ENCODE measurements around the gene GIMD1. TPM values are rescaled to one million over a fixed set of nuclear protein-coding genes. Genes with fewer than 3 reads are reported as not detected.
"Not testable (repeated sequence)": the region's sequence is repeated elsewhere in the genome, so short reads cannot be mapped to it uniquely, and the experiment has no call there.

The GIMD1 gene
- total RNA-seq: not detected
- polyA plus RNA-seq (ENCODE audit: insufficient read length in 2 of 2): not detected
- long read RNA-seq, donor 1: 0 reads
- long read RNA-seq, donor 2: 0 reads
- long read RNA-seq, donor 3: 0 reads
- long read RNA-seq, donor 4: 0 reads

GRCh38 chr4:106368678-106369077 lies at the start of gene GIMD1:
Gene GIMD1 (minus strand): TSS chr4:106368778. CDS start chr4:106367435, 1,343 bp downstream.
- H3K9me3 ChIP-seq (ENCODE audit: control insufficient read depth, insufficient read depth, low read length): no peaks in the 10 kb centered on the region
- H3K4me3 ChIP-seq (ENCODE audit: low read depth, low read length): no peak within 1 kb of the TSS
- H3K27ac ChIP-seq (ENCODE audit: low read depth, low read length): no peak within 1 kb of the TSS
- WGBS (ENCODE audit: insufficient coverage): no CpG with 5 or more reads among the region's 5 CpGs
- DNase-seq (ENCODE audit: low read depth in 4 of 6, low spot score in 6 of 6): no peak
- no peaks in the 10 kb centered on the region for H3K27me3 ChIP-seq (ENCODE audit: control insufficient read depth, insufficient read depth, low read length)
- H3K4me1 ChIP-seq (ENCODE audit: control insufficient read depth, insufficient read depth, low read length): no peaks in the 10 kb centered on the region
- no peaks in the 10 kb centered on the region for H3K36me3 ChIP-seq (ENCODE audit: control insufficient read depth, insufficient read depth, low read length)

DNA sequence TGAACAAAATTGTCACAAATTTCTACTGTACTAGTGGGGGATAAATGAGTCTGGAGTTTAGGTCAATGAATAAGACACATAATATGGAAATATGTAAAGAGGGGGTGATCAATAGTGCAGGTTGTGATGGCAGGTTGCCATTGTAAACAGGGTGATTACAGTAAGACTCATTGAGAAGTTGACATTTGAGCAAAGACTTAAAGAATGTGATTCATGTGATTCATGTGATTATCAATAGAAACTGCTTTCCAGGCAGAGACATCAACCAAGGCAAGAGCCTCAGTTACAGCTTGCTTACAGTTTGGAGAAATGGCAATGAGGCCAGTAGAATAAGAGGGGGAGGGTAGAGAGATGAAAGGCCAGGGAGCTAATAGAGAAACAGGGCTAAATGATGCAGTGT lies 45.8 kb upstream of the GIMD1 start:
- DNase-seq (ENCODE audit: low read depth in 4 of 6, low spot score in 6 of 6): no peak
- H3K27ac ChIP-seq (ENCODE audit: low read depth, low read length): no peak overlapping the region
- no peaks in the 10 kb centered on the region for H3K4me1 ChIP-seq (ENCODE audit: control insufficient read depth, insufficient read depth, low read length)
- H3K4me3 ChIP-seq (ENCODE audit: low read depth, low read length): no peak overlapping the region
- H3K36me3 ChIP-seq (ENCODE audit: control insufficient read depth, insufficient read depth, low read length): no peaks in the 10 kb centered on the region
- H3K27me3 ChIP-seq (ENCODE audit: control insufficient read depth, insufficient read depth, low read length): no peaks in the 10 kb centered on the region
- H3K9me3 ChIP-seq (ENCODE audit: control insufficient read depth, insufficient read depth, low read length): no peaks in the 10 kb centered on the region

- H3K36me3 ChIP-seq (ENCODE audit: control insufficient read depth, insufficient read depth, low read length): no peaks in the 10 kb centered on the region
- no peaks in the 10 kb centered on the region for H3K9me3 ChIP-seq (ENCODE audit: control insufficient read depth, insufficient read depth, low read length)
- no peak overlapping the region for H3K4me3 ChIP-seq (ENCODE audit: low read depth, low read length)
- H3K27ac ChIP-seq (ENCODE audit: low read depth, low read length): no peak overlapping the region
- 93% methylated on average over 11 of the region's 15 CpGs for WGBS (ENCODE audit: insufficient coverage)
- DNase-seq (ENCODE audit: low read depth in 4 of 6, low spot score in 6 of 6): no peak
- no peaks in the 10 kb centered on the region for H3K27me3 ChIP-seq (ENCODE audit: control insufficient read depth, insufficient read depth, low read length)
- no peaks in the 10 kb centered on the region for H3K4me1 ChIP-seq (ENCODE audit: control insufficient read depth, insufficient read depth, low read length)
Observed at GRCh38 chr4:106409901-106410889, 41.6 kb upstream of the GIMD1 start.

DNA sequence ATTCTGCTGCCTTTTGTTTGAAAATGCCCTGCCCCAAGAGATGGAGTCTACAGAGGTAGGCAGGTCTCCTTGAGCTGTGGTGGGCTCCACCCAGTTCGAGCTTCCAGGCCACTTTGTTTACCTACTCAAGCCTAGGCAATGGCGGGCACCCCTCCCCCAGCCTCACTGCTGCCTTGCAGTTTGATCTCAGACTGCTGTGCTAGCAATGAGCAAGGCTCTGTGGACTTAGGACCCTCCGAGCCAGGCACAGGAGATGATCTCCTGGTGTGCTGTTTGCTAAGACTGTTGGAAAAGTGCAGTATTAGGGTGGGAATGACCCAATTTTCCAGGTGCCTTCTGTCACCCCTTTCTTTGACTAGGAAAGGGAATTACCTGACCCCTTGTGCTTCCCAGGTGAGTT lies 39.4 kb upstream of the GIMD1 start:
- H3K4me3 ChIP-seq (ENCODE audit: low read depth, low read length); DNase-seq (ENCODE audit: low read depth in 4 of 6, low spot score in 6 of 6); H3K9me3 ChIP-seq (ENCODE audit: control insufficient read depth, insufficient read depth, low read length); H3K36me3 ChIP-seq (ENCODE audit: control insufficient read depth, insufficient read depth, low read length); H3K27me3 ChIP-seq (ENCODE audit: control insufficient read depth, insufficient read depth, low read length); H3K27ac ChIP-seq (ENCODE audit: low read depth, low read length); H3K4me1 ChIP-seq (ENCODE audit: control insufficient read depth, insufficient read depth, low read length): not testable (repeated sequence)
- 86% methylated on average over 3 of the region's 3 CpGs for WGBS (ENCODE audit: insufficient coverage)

GRCh38 chr4:106401157-106401556 lies 32.6 kb upstream of the GIMD1 start:
- no peaks in the 10 kb centered on the region for H3K27me3 ChIP-seq (ENCODE audit: control insufficient read depth, insufficient read depth, low read length)
- no peaks in the 10 kb centered on the region for H3K4me1 ChIP-seq (ENCODE audit: control insufficient read depth, insufficient read depth, low read length)
- DNase-seq (ENCODE audit: low read depth in 4 of 6, low spot score in 6 of 6): no peak
- no CpG with 5 or more reads among the region's 3 CpGs for WGBS (ENCODE audit: insufficient coverage)
- peaks cover 4% of the 10 kb centered on the region for H3K9me3 ChIP-seq (ENCODE audit: control insufficient read depth, insufficient read depth, low read length)
- no peak overlapping the region for H3K27ac ChIP-seq (ENCODE audit: low read depth, low read length)
- no peak overlapping the region for H3K4me3 ChIP-seq (ENCODE audit: low read depth, low read length)
- H3K36me3 ChIP-seq (ENCODE audit: control insufficient read depth, insufficient read depth, low read length): no peaks in the 10 kb centered on the region

DNA sequence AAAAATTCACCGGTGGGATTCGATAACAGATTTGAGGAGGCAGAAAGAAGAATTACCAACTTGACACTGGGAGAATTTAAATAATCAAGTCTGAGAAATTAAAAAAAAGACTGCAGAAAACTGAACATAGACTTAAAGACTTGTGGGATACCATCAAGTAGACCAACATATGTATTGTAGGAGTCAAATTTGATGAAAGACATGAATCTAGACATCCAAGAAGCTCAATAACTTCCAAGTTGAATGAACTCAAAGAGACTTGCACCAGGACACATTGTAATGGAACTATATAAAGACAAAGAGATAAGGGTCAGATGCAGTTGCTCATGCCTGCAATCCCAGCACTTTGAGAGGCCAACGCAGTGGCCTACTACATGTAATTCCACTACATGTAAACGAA lies 30.3 kb upstream of the GIMD1 start:
- not testable (repeated sequence) for H3K9me3 ChIP-seq (ENCODE audit: control insufficient read depth, insufficient read depth, low read length); H3K4me3 ChIP-seq (ENCODE audit: low read depth, low read length); H3K36me3 ChIP-seq (ENCODE audit: control insufficient read depth, insufficient read depth, low read length); H3K27ac ChIP-seq (ENCODE audit: low read depth, low read length); DNase-seq (ENCODE audit: low read depth in 4 of 6, low spot score in 6 of 6); H3K27me3 ChIP-seq (ENCODE audit: control insufficient read depth, insufficient read depth, low read length); H3K4me1 ChIP-seq (ENCODE audit: control insufficient read depth, insufficient read depth, low read length)
- WGBS (ENCODE audit: insufficient coverage): no CpG with 5 or more reads among the region's 4 CpGs

DNA sequence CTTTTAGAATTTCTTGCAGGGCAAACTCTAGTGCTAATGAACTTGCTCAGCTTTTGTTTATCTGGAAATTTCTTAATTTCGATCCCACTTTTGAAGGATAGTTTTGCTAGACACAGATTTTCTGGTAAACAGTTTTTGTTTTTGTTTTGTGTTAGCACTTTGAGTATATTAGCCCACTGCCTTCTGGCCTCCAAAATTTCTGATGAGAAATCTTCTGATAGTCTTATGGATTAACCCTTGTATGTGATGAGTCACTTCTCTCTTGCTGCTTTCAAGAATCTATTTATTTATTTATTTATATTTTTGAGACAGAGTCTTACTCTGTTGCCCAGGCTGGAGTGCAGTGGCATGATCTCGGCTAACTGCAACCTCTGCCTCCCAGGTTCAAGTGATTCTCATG lies 27.0 kb upstream of the GIMD1 start:
- H3K4me3 ChIP-seq (ENCODE audit: low read depth, low read length): no peak overlapping the region

DNA sequence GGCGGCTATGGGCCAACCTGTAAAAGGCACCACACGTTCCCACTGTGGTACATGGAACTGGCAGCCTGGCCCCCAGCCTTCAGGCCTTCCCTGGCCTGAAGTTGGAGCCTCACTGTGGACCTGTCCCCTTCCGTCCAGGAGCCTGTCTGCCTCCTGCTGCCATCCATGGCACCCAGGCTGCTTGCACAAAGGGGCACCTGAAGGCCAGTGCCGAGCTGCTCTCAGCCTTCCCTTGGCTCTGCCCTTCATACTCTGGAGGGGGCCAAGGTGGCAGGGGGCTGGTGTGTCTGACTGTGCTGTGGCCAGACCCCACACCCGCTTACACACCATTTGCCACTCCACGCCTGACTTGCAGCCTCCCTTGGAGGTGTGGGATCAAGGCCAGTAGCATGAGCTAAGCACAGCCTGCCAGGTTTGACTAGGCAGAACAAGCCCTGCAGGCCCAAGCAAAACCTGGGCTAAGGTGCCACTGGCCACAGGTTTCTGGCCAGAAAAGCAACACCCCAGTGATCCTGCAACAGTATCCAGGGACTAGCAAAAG lies 17.3 kb upstream of the GIMD1 start:
- Histone ChIP-seq H3K27ac (ENCODE audit: low read depth, low read length) (no peak overlapping the region), H3K27me3 (ENCODE audit: control insufficient read depth, insufficient read depth, low read length) (no peaks in the 10 kb centered on the region), H3K4me3 (ENCODE audit: low read depth, low read length) (no peak overlapping the region), H3K9me3 (ENCODE audit: control insufficient read depth, insufficient read depth, low read length) (no peaks in the 10 kb centered on the region), H3K36me3 (ENCODE audit: control insufficient read depth, insufficient read depth, low read length) (no peaks in the 10 kb centered on the region), H3K4me1 (ENCODE audit: control insufficient read depth, insufficient read depth, low read length) (no peaks in the 10 kb centered on the region)
- 86% methylated on average over 6 of the region's 6 CpGs for WGBS (ENCODE audit: insufficient coverage)
- DNase-seq (ENCODE audit: low read depth in 4 of 6, low spot score in 6 of 6): no peak

More for the DNA sequence above, 27.0 kb upstream of the GIMD1 start:
- no peak for DNase-seq (ENCODE audit: low read depth in 4 of 6, low spot score in 6 of 6)
- Histone ChIP-seq H3K27me3 (ENCODE audit: control insufficient read depth, insufficient read depth, low read length) (no peaks in the 10 kb centered on the region), H3K9me3 (ENCODE audit: control insufficient read depth, insufficient read depth, low read length) (peaks cover 6% of the 10 kb centered on the region), H3K36me3 (ENCODE audit: control insufficient read depth, insufficient read depth, low read length) (no peaks in the 10 kb centered on the region), H3K4me1 (ENCODE audit: control insufficient read depth, insufficient read depth, low read length) (no peaks in the 10 kb centered on the region), H3K27ac (ENCODE audit: low read depth, low read length) (no peak overlapping the region)
- WGBS (ENCODE audit: insufficient coverage): 100% methylated on average over 2 of the region's 2 CpGs

DNA sequence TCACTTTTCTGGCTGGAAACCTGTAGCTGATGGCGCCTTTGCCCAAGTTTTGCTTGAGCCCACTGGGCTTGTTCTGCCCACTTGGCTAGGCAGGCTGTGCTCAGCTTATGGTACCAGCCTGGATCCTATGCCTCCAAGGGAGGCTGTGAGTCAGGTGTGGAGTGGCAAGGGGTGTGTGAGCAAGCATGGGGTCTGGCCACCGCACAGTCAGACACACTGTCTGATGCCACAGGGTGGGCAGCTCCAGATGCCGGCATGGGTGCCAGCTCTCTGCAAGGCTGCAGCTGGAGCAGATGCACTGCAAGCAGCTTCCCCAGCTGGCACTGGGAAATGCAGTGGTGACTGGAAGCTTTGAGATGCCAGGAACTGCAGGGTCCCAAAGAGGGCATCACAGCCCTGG lies 16.3 kb upstream of the GIMD1 start:
- DNase-seq (ENCODE audit: low read depth in 4 of 6, low spot score in 6 of 6): no peak
- 98% methylated on average over 3 of the region's 3 CpGs for WGBS (ENCODE audit: insufficient coverage)
- Histone ChIP-seq H3K4me1 (ENCODE audit: control insufficient read depth, insufficient read depth, low read length) (no peaks in the 10 kb centered on the region), H3K36me3 (ENCODE audit: control insufficient read depth, insufficient read depth, low read length) (no peaks in the 10 kb centered on the region), H3K4me3 (ENCODE audit: low read depth, low read length) (no peak overlapping the region), H3K27ac (ENCODE audit: low read depth, low read length) (no peak overlapping the region), H3K9me3 (ENCODE audit: control insufficient read depth, insufficient read depth, low read length) (no peaks in the 10 kb centered on the region), H3K27me3 (ENCODE audit: control insufficient read depth, insufficient read depth, low read length) (no peaks in the 10 kb centered on the region)

DNA sequence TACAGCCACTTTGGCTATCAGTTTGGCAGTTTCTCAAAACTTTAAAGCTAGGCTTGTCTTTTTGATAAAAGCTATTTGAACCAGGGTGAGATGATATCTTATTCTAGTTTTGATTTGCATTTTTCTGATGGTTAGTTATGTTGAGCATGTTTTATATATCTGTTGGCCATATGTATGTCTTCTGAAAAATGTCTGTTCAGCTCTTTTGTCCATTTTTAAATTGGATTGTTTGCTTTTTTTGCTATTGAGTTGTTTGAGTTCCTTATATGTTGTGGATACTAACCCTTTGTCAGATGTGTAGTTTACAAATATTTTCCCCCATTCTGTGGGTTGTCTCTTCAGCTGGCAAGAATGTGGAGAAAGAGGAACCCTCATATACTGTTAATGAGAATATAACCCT lies 11.6 kb upstream of the GIMD1 start:
- Histone ChIP-seq H3K4me1 (ENCODE audit: control insufficient read depth, insufficient read depth, low read length) (no peaks in the 10 kb centered on the region), H3K4me3 (ENCODE audit: low read depth, low read length) (no peak overlapping the region), H3K27ac (ENCODE audit: low read depth, low read length) (no peak overlapping the region), H3K9me3 (ENCODE audit: control insufficient read depth, insufficient read depth, low read length) (no peaks in the 10 kb centered on the region), H3K36me3 (ENCODE audit: control insufficient read depth, insufficient read depth, low read length) (no peaks in the 10 kb centered on the region), H3K27me3 (ENCODE audit: control insufficient read depth, insufficient read depth, low read length) (no peaks in the 10 kb centered on the region)
- DNase-seq (ENCODE audit: low read depth in 4 of 6, low spot score in 6 of 6): no peak
